LNCAP (cell line): Measurements from ENCODE around the gene SLC28A1.

Source experiments
- TF ChIP-seq, protein P1 (sequence below): fragments of 450-650 bp; IDR thresholded peaks from 2 replicates; pipeline ENCODE4 v1.5.1; 2017; ENCODE audit warnings: mild to moderate bottlenecking

SLC28A1 gene, protein sequence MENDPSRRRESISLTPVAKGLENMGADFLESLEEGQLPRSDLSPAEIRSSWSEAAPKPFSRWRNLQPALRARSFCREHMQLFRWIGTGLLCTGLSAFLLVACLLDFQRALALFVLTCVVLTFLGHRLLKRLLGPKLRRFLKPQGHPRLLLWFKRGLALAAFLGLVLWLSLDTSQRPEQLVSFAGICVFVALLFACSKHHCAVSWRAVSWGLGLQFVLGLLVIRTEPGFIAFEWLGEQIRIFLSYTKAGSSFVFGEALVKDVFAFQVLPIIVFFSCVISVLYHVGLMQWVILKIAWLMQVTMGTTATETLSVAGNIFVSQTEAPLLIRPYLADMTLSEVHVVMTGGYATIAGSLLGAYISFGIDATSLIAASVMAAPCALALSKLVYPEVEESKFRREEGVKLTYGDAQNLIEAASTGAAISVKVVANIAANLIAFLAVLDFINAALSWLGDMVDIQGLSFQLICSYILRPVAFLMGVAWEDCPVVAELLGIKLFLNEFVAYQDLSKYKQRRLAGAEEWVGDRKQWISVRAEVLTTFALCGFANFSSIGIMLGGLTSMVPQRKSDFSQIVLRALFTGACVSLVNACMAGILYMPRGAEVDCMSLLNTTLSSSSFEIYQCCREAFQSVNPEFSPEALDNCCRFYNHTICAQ

DNA sequence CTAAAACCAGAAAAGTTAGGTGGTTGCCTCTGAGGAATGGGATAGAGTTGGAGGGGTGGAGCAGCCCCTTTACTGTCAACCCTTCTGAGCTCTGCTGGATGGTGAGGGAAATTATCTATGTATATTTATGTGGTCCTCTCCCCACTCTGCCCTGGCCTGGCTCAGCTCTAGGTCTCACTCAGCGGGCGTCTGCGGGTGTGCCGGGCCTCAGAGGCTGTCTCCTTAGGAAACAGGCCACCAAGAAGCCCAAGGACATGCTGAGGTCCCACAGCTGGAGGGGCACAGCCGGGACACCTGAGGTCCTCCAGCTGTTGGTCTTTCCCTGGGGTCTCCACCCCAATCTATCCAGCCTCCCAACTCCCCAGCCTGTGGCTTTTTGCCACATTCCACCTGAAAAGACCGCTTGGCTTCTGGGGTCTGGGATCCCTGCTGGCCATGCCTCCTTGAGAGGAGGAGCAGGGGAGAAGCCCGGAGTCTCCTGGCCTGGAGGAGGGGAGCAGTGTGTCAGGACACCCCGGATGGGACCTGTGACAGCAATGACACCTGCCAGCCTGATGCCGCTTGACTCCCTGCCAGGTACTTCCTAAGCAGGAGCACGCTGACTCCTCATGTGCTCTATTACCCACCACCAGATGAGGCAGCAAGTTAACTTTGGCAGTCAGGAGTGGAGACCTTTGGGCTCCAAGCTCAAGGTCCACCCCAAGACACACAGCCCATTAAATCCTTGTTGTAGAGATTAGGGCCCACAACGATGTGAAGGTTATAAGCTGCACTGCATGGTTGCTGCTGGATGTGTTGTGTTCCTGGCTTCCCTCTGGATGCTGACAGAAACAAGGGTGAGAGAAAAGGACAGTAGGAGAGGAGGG, at the start of gene SLC28A1:
Gene SLC28A1, plus strand, starts transcription at position 747 of the 866 bp plus-strand sequence. CDS start 3,099 bp downstream, outside the sequence.
- TF ChIP-seq, protein P1, sequence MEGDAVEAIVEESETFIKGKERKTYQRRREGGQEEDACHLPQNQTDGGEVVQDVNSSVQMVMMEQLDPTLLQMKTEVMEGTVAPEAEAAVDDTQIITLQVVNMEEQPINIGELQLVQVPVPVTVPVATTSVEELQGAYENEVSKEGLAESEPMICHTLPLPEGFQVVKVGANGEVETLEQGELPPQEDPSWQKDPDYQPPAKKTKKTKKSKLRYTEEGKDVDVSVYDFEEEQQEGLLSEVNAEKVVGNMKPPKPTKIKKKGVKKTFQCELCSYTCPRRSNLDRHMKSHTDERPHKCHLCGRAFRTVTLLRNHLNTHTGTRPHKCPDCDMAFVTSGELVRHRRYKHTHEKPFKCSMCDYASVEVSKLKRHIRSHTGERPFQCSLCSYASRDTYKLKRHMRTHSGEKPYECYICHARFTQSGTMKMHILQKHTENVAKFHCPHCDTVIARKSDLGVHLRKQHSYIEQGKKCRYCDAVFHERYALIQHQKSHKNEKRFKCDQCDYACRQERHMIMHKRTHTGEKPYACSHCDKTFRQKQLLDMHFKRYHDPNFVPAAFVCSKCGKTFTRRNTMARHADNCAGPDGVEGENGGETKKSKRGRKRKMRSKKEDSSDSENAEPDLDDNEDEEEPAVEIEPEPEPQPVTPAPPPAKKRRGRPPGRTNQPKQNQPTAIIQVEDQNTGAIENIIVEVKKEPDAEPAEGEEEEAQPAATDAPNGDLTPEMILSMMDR: no peak

DNA sequence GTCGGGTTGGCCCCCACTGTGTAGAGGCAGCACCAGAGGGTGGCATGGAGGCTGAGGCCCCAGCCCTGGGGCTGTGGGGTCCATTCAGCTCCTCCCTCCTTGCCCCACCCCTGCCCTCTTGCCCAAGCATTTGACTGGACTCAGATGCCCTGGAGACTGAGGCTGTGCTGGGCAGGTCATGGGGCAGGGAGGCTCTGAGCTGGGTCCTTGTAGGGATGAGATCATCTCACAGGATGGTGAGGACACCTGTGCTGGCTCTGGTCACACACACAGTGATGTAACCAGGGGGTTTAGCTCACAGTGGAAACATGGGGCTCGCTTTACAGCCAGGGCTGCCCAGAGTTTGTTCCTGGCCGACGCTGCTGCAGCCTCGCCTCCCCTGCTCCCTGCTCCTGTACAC, 49.5 kb upstream of the SLC28A1 start:
- TF ChIP-seq, protein P1: no peak

DNA sequence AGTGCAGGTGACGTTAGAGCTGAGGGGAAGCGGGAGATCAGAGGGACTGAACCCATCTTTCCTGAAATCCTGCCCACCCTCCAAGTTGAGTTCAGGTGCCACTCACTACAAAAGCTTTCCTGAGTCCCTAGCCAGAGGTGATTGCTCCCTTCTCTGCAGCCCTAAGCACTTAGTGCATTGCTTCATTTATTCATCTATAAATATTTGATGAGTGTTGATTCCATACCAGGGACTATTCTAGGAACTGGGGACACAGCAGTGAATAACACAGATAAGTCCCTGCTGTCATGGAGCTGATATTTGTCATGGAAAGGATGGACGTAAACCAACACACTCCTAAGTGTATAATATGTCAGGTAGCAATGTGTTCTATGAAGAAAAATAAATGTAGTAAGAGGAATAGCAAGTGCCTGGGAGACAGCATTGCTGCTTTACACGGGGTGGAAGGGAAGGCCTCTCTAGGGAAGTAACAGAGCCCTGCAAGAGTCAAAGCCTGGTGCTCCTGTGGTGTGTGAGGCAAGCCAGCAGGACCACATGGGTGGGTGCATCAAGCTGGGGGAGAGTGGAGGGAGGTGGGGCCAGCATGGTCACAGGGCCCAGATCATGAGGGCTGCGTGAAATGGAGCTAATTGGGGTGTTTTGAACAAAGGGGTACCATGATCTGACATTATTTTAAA, 48.7 kb upstream of the SLC28A1 start:
- TF ChIP-seq, protein P1: no peak

DNA sequence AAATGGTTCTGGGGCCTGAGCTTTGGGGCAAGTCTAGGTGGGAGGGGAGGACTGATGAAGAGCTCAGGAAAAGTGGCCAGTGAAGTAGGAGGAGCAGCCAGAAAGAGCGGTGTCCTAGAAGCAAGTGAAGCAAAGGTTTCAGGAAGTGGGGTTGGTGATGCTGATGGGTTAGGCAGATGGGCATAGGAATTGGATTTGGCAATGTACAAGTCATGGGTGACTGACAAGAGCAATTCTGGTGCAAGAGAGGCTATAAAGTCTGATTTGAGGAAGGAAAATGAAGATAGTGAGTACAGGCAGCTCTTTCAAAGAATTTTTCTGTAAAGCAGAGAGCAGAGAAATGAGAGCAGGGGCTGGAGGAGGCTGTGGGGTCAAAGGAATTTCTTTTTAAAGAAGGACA, 47.6 kb upstream of the SLC28A1 start:
- TF ChIP-seq, protein P1: no peak

DNA sequence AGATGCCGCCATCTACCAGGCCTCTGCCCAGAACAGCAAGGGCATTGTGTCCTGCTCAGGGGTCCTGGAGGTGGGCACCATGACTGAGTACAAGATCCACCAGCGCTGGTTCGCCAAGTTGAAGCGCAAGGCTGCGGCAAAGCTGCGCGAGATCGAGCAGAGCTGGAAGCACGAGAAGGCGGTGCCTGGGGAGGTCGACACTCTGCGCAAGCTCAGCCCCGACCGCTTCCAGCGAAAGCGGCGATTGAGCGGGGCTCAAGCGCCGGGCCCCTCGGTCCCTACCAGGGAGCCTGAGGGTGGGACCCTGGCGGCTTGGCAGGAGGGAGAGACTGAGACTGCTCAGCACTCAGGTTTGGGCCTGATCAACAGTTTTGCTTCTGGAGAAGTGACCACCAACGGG, 44.7 kb upstream of the SLC28A1 start:
- TF ChIP-seq, protein P1: no peak

DNA sequence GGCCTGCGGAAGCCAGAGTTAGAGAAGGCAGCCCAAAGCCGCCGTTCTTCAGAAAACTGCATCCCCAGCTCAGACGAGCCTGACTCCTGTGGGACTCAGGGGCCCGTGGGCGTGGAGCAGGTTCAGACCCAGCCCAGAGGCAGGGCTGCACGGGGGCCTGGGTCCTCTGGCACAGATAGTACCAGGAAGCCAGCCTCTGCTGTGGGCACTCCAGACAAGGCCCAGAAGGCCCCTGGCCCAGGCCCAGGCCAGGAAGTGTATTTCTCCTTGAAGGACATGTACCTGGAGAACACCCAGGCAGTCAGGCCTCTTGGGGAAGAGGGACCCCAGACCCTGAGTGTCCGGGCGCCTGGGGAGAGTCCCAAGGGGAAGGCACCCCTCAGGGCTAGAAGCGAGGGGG, 44.2 kb upstream of the SLC28A1 start:
- TF ChIP-seq, protein P1: no peak
